Breast epithelium (tissue), 4 donors: ENCODE measurements around the gene SIRPB1. TPM values are rescaled to one million over a fixed set of nuclear protein-coding genes. Genes with fewer than 3 reads are reported as not detected.

Experiments
- DNase-seq, 2 donors: peaks; one replicate each; pipeline ENCODE4 v3.0.0-alpha.2; 2019; ENCODE audit warnings: low spot score in 2 of 2
- H3K27ac ChIP-seq, 2 donors: fragments of 200-600 bp; sonication (generic) in 1 of 2; one replicate each; pipeline ENCODE4 v1.5.1; 2016 to 2019; ENCODE audit warnings: mild to moderate bottlenecking in 1 of 2
- H3K27me3 ChIP-seq, 2 donors: fragments of 200-600 bp; sonication (generic) in 1 of 2; one replicate each; pipeline versions ENCODE4 v1.5.1 to v1.6.0; 2017 to 2019; ENCODE audit warnings: control low read depth in 1 of 2, mild to moderate bottlenecking in 1 of 2
- H3K36me3 ChIP-seq: fragments of 200-600 bp; one replicate; pipeline ENCODE4 v1.5.1; 2019
- H3K4me1 ChIP-seq, 2 donors: fragments of 200-600 bp; sonication (generic); one replicate each; pipeline ENCODE4 v1.5.1; 2016 to 2019; ENCODE audit warnings: control low read depth in 1 of 2
- H3K4me3 ChIP-seq, 3 donors: fragments of 200-600 bp; sonication (generic); 1 replicate in 2 of 3; 2 replicates in 1 of 3; pipeline ENCODE4 v1.5.1; 2016 to 2019; ENCODE audit warnings: mild to moderate bottlenecking in 3 of 3, moderate library complexity in 2 of 3
- H3K9me3 ChIP-seq, 2 donors: fragments of 200-600 bp; sonication (generic) in 1 of 2; one replicate each; pipeline ENCODE4 v1.5.1; 2016 to 2019; ENCODE audit warnings: control low read depth in 1 of 2
- POLR2A ChIP-seq: fragments of 450-650 bp; IDR thresholded peaks from one replicate; pipeline ENCODE4 v1.6.1; 2016; ENCODE audit warnings: antibody characterized with exemption, mild to moderate bottlenecking, moderate library complexity
- POLR2AphosphoS5 ChIP-seq, 3 donors: sonication (generic); formaldehyde crosslinking; IDR thresholded peaks; one replicate each; pipeline ENCODE4 v1.6.1; 2017; ENCODE audit warnings: antibody characterized with exemption in 3 of 3
- intact Hi-C: fragments of 100-400 bp; cut with DNase I; formaldehyde crosslinking; loops from one replicate; pipeline ENCODE4 v1.15.1; 2023; ENCODE audit warnings: low total_unique reads
- total RNA-seq, 3 donors: library from RNA; depleted of rRNA; stranded (reverse); fragments of >200 nt; gene quantifications; one replicate each; pipeline ENCODE4 v1.1.0, GENCODE V29; 2016
- TF ChIP-seq, protein P1 (sequence below), 3 donors: fragments of 450-650 bp; IDR thresholded peaks; one replicate each; pipeline ENCODE4 v1.5.1; 2016 to 2017; ENCODE audit warnings: antibody characterized with exemption in 3 of 3, mild to moderate bottlenecking in 3 of 3, moderate library complexity in 3 of 3

The SIRPB1 gene
- total RNA-seq, 3 donors from 2014 or later = 2.6 to 8.5 (median 5.8) TPM

DNA sequence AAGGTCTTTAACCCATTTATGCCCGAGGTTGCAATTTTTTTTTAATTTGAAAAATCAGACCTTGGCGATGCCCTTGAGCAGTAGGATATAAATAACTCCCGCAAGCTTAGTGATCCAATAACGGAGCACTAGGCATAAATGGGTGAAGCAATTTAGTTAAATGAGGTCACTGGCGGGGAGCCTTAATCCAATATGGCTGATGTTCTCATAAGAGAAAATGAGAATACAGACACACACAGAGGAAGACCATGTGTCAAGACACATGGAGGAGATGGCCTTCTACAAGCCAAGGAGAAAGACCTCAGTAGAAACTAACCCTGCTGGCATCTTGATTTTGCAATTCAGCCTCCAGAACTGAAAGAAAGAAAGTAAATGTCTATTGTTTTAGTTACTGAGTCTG, 37.0 kb upstream of the SIRPB1 start:
- Histone ChIP-seq H3K27me3 (peaks cover 0 to 10% of the 10 kb centered on the region in 2 donors), H3K4me3 (no peak overlapping the region), H3K27ac (no peak overlapping the region), H3K9me3 (peaks cover 0 to 9% of the 10 kb centered on the region in 2 donors), H3K36me3 (no peaks in the 10 kb centered on the region), H3K4me1 (no peaks in the 10 kb centered on the region)
- no peak for DNase-seq
- intact Hi-C loops = no loop called here
- no peak for TF ChIP-seq POLR2A
- TF ChIP-seq POLR2AphosphoS5 (IDR thresholded peaks at IDR 0.05) = no peak
- TF ChIP-seq, protein P1, sequence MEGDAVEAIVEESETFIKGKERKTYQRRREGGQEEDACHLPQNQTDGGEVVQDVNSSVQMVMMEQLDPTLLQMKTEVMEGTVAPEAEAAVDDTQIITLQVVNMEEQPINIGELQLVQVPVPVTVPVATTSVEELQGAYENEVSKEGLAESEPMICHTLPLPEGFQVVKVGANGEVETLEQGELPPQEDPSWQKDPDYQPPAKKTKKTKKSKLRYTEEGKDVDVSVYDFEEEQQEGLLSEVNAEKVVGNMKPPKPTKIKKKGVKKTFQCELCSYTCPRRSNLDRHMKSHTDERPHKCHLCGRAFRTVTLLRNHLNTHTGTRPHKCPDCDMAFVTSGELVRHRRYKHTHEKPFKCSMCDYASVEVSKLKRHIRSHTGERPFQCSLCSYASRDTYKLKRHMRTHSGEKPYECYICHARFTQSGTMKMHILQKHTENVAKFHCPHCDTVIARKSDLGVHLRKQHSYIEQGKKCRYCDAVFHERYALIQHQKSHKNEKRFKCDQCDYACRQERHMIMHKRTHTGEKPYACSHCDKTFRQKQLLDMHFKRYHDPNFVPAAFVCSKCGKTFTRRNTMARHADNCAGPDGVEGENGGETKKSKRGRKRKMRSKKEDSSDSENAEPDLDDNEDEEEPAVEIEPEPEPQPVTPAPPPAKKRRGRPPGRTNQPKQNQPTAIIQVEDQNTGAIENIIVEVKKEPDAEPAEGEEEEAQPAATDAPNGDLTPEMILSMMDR (IDR thresholded peaks at IDR 0.05) = no peak

DNA sequence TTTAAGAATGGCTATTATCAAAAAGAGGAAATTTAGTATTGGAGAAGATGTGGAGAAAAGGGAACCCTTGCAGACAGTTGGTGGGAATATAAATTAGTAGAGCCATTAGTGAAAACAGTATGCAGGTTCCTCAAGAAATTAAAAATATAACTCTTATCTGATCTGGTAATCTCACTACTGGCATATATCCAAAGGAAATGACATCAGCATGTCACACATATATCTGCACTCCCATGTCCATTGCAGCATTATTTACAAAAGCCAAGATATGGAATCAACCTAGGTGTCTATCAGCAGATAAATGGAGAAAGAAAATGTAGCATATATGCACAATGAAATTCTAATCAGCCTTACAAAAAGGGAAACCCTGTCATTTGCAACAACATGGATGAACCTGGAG, 35.2 kb upstream of the SIRPB1 start:
- intact Hi-C loops = no loop called here
- H3K4me1 ChIP-seq = no peaks in the 10 kb centered on the region
- peaks cover 0 to 9% of the 10 kb centered on the region in 2 donors for H3K9me3 ChIP-seq
- H3K27ac ChIP-seq = no peak overlapping the region
- H3K27me3 ChIP-seq = peaks cover 0 to 10% of the 10 kb centered on the region in 2 donors
- H3K36me3 ChIP-seq = no peaks in the 10 kb centered on the region
- TF ChIP-seq POLR2AphosphoS5 (IDR thresholded peaks at IDR 0.05) (no peak), POLR2A (no peak)
- TF ChIP-seq, protein P1 (IDR thresholded peaks at IDR 0.05) = no peak
- no peak overlapping the region for H3K4me3 ChIP-seq
- DNase-seq = no peak

DNA sequence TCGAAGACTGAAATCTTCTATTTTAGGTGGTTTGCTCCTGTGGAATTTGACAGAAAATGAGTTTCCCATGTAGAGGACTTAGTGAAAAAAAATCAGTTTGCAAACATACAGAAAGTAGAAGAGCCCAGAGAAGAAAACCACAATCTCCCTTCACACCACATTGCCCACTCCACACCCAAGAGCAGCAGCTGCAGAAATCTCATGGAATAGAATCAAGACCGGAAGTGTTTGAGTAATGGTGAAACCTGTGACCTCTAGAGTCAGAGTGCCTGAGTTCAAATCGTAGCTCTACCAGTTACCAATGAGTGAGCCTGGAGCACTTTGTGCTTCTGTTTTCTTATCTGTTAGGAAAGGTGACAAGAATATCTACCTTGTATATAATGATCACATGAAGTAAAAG, 33.2 kb upstream of the SIRPB1 start:
- no peak for DNase-seq
- Histone ChIP-seq H3K27me3 (peaks cover 0 to 3% of the 10 kb centered on the region in 2 donors), H3K4me3 (no peak overlapping the region), H3K36me3 (no peaks in the 10 kb centered on the region), H3K4me1 (no peaks in the 10 kb centered on the region), H3K27ac (no peak overlapping the region), H3K9me3 (peaks cover 0 to 9% of the 10 kb centered on the region in 2 donors)
- intact Hi-C loops = no loop called here
- no peak for TF ChIP-seq POLR2A
- TF ChIP-seq, protein P1 (IDR thresholded peaks at IDR 0.05) = no peak
- no peak for TF ChIP-seq POLR2AphosphoS5 (IDR thresholded peaks at IDR 0.05)

DNA sequence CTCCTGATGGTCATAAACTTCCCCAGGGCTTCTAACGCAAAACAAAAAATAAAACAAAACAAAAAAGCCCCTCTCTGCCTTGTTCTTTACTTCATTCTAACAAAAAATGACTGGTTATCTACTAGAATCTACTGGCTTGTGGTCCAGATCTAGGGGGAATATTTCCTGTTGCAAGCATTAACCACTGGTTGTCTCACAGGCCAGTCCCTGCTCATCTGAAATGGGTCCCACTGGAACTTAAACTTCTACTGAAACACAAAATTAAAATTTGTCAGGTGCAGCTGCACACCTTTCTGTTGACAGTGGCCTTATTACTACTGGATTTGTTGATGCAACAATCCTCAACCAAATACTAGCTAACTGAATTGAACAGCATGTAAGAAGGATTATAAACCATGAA, 32.3 kb upstream of the SIRPB1 start:
- Histone ChIP-seq H3K4me3 (no peak overlapping the region), H3K4me1 (no peaks in the 10 kb centered on the region), H3K27ac (no peak overlapping the region), H3K9me3 (peaks cover 0 to 9% of the 10 kb centered on the region in 2 donors), H3K27me3 (no peaks in the 10 kb centered on the region), H3K36me3 (no peaks in the 10 kb centered on the region)
- TF ChIP-seq POLR2A (no peak), POLR2AphosphoS5 (IDR thresholded peaks at IDR 0.05) (no peak)
- TF ChIP-seq, protein P1 (IDR thresholded peaks at IDR 0.05) = no peak
- intact Hi-C loops = no loop called here
- no peak for DNase-seq

DNA sequence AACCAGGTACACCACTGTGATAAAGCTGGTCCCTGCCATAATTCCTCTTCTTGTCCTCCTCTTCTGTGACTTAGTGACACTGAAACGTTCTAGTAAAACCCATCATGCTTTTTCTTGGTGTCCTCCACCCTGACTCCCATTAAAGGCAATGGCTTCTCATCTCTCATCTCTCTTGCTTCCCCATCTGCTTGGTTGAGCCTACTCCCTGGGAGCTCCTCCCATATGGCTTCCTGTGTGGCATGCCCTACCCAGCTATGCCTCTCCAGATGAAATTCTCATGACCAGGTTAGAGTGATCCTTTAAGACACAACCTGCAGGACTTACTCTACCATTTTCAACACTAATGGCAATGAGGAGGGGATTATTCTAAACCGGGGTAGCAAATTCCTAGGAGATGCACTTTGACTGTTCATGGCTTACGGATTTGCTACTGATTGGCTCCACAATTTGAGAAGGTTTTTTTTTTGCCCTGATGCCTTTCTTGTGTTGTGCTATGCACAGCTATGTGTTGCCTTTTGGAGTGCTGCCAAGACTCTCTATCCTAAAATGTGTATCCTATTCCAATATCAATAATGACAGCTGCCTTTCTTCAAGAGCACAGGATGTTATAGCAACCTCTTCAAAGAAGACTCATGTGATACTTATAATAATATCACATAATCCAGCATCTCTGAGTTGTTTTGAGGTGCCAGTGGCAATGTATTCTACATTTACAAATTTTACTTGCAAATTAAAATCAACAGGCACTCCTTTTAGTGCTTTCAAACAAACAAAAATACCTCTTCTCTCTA, 31.7 kb upstream of the SIRPB1 start:
- no peaks in the 10 kb centered on the region for H3K36me3 ChIP-seq
- no peak for DNase-seq
- H3K4me1 ChIP-seq = no peaks in the 10 kb centered on the region
- TF ChIP-seq, protein P1 (IDR thresholded peaks at IDR 0.05) = no peak
- no peak for TF ChIP-seq POLR2A
- no peak for TF ChIP-seq POLR2AphosphoS5 (IDR thresholded peaks at IDR 0.05)
- no peaks in the 10 kb centered on the region for H3K27me3 ChIP-seq
- H3K4me3 ChIP-seq = no peak overlapping the region
- intact Hi-C loops = no loop called here
- no peak overlapping the region for H3K27ac ChIP-seq
- H3K9me3 ChIP-seq = peaks cover 0 to 9% of the 10 kb centered on the region in 2 donors
